ENCODE data around the gene PRKAB1.

- TF ChIP-seq CTCF (IDR thresholded peaks at IDR 0.05) (no peak), POLR2AphosphoS5 (IDR thresholded peaks at IDR 0.05; ENCODE audit: low read depth, low read length) (no peak)
Measured at GRCh38 chr12:119630223-119630780, 37.6 kb upstream of the PRKAB1 start.

Data from Panc1 (cell line).